ENCODE data around the gene IRF5. TPM values are rescaled to one million over a fixed set of nuclear protein-coding genes. Genes with fewer than 3 reads are reported as not detected.

Gene IRF5
- total and polyA plus RNA-seq, 10 of the 15 experiments (the other 5 are each of a cell fraction or from before 2014, with no cell fraction given) = 5.4 to 90.3 (median 61.7) TPM

GRCh38 chr7:128900237-128900636 lies 37.5 kb upstream of the IRF5 start:
- Histone ChIP-seq H3K9me3 (replicated peaks; ENCODE audit: control insufficient read depth, insufficient read depth, low read length) (no peaks in the 10 kb centered on the region; the same call in 2 of the 3 replicates), H3K9ac (ENCODE audit: control insufficient read depth, insufficient read depth, low read length) (no peak overlapping the region), H3K79me2 (ENCODE audit: control insufficient read depth, insufficient read depth, low read length) (no peaks in the 10 kb centered on the region), H4K20me1 (ENCODE audit: control insufficient read depth, insufficient read depth) (no peaks in the 10 kb centered on the region), H3K4me3 (no peak overlapping the region), H3K27me3 (replicated peaks in 1 of 2; ENCODE audit: control insufficient read depth in 2 of 2, insufficient read depth in 2 of 2, low read length in 1 of 2) (no peaks in the 10 kb centered on the region), H3K4me1 (ENCODE audit: control insufficient read depth, insufficient read depth, low read length) (peaks cover 10% of the 10 kb centered on the region), H3K27ac (ENCODE audit: control insufficient read depth, insufficient read depth) (no peak overlapping the region), H3K4me2 (ENCODE audit: control insufficient read depth, insufficient read depth) (no peak overlapping the region), H3K36me3 (ENCODE audit: control insufficient read depth in 2 of 2, insufficient read depth in 2 of 2, low read length in 1 of 2) (no peaks in the 10 kb centered on the region), H2AFZ (ENCODE audit: control insufficient read depth, low read depth, low read length) (no peak overlapping the region)
- in situ Hi-C loops (cut with MboI) = no loop called here
- POLR2A ChIA-PET = interaction anchor here (0.6 kb wide), 1 partner anchor 43 kb away, joined by 4 read pairs; no protein-coding TSS in a partner anchor
- FAIRE-seq = no peak
- no peak for ATAC-seq
- DNase-seq (ENCODE audit: low read depth, low spot score) = no peak
- SMC1A ChIA-PET (ENCODE audit: uncharacterized antibody, unreplicated experiment) = interaction anchor here (0.8 to 2.3 kb wide), 7 partner anchors 12 to 228 kb away, joined by 3 to 9 read pairs (median 3); partner anchors contain the start of gene GARIN1A
- 35% methylated on average over 1 of the region's 1 CpG for WGBS (ENCODE audit: insufficient coverage, insufficient replicate concordance, low lambda C conversion rate, missing lambda C conversion rate)
- CTCF ChIA-PET = interaction anchor here (0.7 to 6.2 kb wide), 6 partner anchors 17 to 309 kb away, joined by 3 to 44 read pairs (median 4); no protein-coding TSS in a partner anchor
- intact Hi-C loops (cut with micrococcal nuclease; ENCODE audit: unreplicated experiment) = no loop called here
- RAD21 ChIA-PET (ENCODE audit: unreplicated experiment) = interaction anchor here (1.0 to 1.1 kb wide), 3 partner anchors 14 to 314 kb away, joined by 3 read pairs; no protein-coding TSS in a partner anchor
- no TSS peak for BruUV-seq (replicated peaks)
- TF ChIP-seq ZBTB40 (IDR thresholded peaks at IDR 0.05; ENCODE audit: borderline replicate concordance) (no peak), IRF5 (IDR thresholded peaks at IDR 0.05; ENCODE audit: borderline replicate concordance) (no peak), SP1 (IDR thresholded peaks at IDR 0.05; ENCODE audit: low read depth, low read length) (no peak), JUND (IDR thresholded peaks at IDR 0.05; ENCODE audit: low read depth, low read length) (no peak), PAX5 (IDR thresholded peaks at IDR 0.05; ENCODE audit: borderline replicate concordance, low read depth, low read length) (no peak), PAX8 (IDR thresholded peaks at IDR 0.05) (no peak), RELB (IDR thresholded peaks at IDR 0.05; ENCODE audit: low read depth) (no peak), MTA2 (IDR thresholded peaks at IDR 0.05; ENCODE audit: low read depth) (no peak), ZNF592 (IDR thresholded peaks at IDR 0.05) (no peak), ATF2 (IDR thresholded peaks at IDR 0.05; ENCODE audit: low read length) (no peak), IKZF2 (IDR thresholded peaks at IDR 0.05) (no peak)
